HG03095 (cell line): ENCODE results near the gene ITGA1.
A peak's percentile ranks its signal among the peaks of the same experiment; 100 is the strongest.

ENCODE experiments used
- ATAC-seq: cut with Tn5 transposase; IDR thresholded peaks from one replicate; pipeline ENCODE4 v1.9.1; 2021; ENCODE audit warnings: moderate library complexity; ENCODE audit not compliant: unreplicated experiment

Gene ITGA1

DNA sequence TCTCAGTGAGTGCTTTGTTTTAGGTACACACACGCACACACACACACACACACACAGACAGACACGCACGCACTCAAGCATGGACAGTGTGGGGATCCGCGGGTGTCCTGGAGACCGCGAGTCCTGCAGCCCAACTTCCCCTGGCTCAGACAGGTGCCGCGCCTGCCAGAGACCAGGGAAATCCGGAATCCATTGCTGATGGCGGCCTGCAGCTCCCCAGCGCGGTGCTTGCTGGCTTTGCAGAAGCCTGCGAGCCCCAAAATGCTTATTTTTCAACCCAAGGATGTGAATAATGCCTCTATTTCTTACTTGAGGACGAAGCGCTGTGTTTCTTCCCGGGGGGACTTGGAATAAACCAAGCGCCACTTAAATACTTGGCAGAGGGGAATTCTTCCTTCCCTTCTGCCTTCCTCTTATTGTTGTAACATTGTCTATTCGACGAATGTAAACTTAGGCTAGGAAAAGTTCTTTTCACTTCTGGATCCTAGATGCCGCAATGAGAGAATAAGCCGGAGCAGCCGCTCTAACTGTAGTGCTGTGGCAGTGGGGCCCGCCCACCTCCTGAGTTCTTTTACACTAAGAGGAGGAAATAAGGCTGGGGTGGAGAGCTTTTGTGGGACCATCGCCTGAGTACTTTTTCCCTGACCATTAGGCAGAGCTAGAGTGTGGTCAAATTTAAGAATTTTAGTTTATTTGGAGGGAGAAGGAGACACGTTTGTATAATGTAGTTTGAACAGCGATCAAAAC, 202.2 kb downstream of the ITGA1 start:
- no peak for ATAC-seq

DNA sequence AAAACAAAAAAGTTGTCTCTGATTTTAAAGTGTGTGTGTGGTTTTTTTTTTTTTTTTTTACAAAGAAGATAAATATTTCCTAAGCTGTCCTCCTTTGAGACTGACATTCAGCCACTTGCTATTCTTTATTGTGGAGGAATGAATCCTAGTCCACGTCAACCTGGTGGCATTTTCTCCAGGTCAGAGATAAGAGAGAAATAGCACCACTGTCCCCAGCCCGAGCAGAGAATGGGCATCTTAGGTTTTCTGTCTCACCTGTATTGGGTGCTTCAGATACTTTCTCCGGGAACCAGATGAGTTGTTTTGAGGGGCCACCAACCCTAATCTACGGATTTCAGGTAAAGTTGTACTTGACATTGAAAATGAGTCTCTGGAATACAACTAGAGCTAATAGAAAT, 202.8 kb downstream of the ITGA1 start:
- ATAC-seq, result no peak

DNA sequence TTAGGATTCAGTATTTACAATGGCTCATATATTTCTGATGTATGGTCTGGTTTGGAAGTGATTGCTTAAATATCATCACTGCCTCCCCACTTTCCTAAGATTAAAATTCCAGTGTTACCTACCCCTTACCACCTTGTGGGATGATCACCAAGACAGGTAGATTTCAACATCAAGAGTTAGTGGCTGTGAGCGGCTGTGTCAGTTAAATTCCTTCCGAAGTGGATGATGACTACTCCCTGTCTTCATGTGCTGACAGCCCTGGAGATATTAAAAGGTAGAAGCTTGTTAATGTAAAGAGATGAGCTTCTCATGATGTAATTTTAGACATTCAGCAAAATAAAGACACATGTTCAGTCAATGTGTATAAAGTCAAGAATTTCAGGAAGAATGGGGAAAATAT, 205.7 kb downstream of the ITGA1 start:
- no peak for ATAC-seq

DNA sequence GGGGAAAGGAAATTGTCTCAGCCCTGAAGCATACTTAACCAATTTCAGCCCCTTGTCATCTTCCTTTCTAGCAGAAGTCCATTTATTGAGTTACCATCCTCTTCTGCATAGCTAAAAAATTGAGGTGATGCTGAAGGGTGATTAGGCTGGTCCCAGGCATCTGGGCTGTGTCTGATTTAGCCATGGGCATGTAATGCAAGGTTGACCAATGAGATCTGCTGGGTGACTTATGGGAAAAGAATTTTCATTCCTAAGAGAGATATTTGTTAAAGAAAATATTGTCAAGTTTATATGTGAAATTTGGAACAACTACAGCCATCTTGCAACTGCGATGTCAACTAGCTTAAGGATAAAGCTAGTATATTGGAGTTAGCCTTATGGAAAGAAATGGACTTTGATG, 206.6 kb downstream of the ITGA1 start:
- no peak for ATAC-seq

DNA sequence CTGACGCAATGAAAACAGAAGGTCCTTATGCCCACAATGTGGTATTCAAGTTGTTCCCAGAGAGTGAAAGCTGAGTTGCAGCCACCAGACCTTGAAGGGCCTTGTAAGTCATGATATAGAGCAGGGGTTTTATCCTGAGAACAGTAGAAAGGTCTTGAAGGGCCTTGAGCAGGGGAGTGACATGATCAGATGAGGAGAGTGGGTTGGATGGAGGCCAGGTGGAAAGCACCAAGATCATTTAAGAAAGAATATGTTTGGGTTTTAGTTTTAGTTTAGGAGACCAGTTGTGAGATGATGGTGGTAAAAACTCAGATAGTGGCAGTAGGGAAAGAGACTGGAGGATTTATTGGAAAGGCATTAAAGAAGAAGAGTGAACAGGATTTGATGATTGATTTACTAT, 207.4 kb downstream of the ITGA1 start:
- ATAC-seq, result no peak

DNA sequence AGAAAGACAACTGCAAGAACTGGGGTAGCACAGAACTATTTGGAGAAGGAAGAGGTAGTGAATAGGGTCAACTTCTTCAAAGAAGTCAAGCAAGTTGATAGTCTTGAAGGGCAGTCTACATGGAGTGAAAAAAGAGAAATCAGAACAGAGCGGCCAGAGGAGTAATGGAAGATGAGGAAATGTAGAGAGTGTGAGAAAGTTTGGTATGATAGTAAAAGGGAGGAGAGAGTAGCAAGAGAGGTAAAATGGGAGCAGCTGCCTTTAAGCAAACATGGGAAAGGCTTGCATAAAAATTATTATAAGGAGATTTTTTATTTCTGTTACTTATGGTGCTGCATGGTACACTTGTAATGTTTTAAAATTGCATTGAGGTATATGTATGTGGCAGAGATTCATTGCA, 208.2 kb downstream of the ITGA1 start:
- ATAC-seq, result no peak

DNA sequence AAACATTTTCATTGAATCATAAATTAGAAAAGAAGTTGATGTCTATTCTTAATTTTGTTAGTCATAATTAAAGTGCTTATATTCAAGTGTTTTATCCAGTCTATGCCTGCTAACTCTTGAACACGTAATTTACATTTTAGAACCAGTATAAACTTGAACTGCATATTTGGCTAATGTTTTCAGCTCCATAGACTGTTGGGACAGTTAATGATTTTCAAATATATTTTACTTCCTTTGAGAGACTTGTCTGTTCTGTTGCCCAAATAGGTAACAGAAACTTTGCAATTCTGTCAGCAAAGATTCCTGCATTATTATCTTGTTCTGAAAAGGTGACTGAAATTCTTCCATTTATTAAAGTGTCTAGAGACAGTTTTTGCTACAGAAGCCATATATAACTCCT, 209.3 kb downstream of the ITGA1 start:
- no peak for ATAC-seq

DNA sequence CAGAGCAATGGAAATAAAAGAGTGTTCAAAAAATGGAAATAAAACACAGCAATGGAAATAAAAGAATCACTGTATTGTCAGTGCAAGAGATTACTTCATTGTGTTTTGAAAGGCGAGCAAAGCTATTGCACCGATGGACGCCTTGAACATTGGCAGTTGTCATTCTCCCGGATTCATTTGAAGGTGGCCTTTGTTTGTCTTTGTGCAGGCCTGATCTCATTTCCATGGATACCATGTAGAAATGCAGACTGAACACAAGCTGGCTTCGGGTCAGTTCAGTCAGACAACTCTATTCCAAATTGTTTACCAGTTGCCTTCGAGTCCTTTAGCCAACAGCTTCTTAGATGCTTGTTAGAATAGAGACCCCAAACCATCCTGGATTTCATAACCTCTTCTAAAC, 209.7 kb downstream of the ITGA1 start:
- ATAC-seq, result no peak

DNA sequence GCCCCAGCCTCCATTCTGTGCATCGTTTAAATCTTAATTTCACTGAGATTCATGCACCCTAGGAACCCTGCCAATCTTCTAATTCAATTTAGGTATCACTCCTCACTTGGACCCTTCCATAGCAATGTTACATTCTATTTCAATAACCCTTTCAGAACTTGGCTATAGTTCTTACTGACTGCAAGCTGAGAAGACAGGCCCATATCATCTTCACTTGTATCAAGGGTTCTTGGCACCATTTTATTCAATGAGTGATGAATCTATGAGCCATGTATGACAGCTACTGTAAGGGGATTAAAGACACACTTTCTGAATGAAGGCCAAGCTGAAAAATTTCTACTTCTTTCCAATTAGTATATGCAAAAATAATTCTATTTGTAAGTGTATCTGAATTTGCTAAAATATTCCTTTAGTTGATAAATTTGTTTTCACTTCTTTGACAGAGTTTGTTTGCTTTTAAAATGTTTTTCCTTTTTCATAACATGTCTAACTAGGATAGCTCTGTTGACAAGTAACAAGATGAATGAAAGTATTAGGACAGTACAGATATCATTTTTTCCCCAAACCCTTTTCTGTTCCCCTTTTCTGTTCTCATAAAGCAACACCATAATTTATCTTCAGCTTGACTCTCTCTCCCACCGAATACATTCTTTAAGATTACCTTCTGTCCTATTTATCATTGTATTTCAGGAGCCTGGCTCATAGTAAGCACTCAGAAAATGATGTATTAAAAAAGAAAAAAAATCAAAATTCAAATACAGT, 211.0 kb downstream of the ITGA1 start:
- ATAC-seq, result no peak

DNA sequence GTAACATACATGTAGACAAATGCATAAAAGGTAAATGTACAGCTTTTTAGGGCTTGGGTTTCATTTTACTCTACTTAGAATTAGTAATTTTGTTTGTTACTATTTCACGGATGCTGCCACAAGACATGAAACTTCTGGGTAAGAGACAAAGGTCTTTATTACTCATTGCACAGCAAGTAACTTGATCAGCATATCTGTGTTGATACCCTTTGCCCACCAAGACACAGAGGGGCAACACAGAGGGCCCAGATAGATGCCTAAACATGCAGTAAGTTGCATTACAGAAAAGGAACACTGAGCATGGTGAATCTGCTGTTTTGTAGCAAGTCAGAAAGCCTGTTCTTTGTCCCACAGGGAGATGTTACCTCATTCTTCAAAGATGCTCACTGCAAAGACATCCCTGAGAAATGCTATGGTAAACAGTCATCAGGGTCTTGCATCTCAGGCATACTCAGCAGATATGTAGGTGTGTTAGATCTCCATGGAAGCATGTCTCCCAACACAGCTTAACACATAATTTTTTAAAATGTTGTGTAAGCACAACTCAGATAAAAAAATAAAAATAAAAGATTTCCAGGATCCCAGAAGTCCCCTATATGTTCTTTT, 211.7 kb downstream of the ITGA1 start:
- ATAC-seq, result no peak

DNA sequence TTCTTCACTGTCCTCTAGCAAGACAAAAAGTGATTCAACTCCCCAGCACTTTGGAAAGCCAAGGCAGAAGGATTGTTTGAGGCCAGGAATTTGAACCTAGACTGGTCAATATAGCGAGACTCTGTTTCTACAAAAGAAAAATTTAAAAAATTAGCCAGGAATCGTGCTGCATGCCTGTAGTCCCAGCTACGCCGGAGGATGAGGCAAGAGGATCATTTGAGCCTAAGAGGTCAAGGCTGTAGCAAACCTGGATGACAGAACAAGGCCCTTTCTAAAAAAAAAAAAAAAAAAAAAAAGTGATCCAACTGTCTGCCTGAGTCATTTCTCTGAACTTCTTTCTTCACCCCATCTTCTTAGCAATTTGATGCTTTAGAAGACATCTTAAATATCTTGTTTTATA, 213.8 kb downstream of the ITGA1 start:
- ATAC-seq, result no peak

DNA sequence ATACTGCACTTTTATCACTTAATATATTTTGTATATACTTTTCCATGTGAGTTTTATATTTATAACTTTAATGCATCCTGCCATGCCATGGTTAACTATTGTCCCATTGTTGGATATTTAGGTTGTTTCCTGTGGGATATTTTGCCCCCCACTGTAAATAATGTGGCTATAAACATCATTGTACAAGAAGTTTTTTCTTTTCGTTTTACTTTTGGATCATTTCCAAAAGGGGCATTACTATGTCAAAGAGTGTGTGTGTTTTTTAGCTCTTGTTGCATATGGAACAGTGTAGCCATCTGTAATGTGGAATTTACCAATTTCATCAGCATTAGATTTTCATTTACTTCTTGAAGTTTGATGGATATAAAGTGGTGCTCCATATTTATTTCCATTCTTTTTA, 214.8 kb downstream of the ITGA1 start:
- ATAC-seq, result no peak

DNA sequence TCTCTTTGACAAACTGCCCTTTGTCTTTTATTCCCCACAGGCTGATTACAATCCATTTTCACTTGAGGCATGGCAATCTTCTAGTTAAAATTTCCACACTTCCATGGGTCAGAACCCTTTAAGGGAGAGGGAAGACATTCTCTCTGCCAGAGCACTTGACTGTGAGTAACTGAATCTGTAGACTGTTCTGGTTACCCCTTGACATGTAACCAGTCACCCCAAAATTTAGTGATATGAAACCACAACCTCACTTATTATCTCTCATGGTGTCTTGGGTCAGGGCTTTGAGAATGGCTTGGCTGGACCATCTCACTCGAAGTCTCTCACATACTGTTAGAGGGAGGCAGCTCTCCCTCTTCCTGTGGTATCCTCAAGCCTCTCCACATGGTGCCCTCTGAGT, 215.4 kb downstream of the ITGA1 start:
- no peak for ATAC-seq

DNA sequence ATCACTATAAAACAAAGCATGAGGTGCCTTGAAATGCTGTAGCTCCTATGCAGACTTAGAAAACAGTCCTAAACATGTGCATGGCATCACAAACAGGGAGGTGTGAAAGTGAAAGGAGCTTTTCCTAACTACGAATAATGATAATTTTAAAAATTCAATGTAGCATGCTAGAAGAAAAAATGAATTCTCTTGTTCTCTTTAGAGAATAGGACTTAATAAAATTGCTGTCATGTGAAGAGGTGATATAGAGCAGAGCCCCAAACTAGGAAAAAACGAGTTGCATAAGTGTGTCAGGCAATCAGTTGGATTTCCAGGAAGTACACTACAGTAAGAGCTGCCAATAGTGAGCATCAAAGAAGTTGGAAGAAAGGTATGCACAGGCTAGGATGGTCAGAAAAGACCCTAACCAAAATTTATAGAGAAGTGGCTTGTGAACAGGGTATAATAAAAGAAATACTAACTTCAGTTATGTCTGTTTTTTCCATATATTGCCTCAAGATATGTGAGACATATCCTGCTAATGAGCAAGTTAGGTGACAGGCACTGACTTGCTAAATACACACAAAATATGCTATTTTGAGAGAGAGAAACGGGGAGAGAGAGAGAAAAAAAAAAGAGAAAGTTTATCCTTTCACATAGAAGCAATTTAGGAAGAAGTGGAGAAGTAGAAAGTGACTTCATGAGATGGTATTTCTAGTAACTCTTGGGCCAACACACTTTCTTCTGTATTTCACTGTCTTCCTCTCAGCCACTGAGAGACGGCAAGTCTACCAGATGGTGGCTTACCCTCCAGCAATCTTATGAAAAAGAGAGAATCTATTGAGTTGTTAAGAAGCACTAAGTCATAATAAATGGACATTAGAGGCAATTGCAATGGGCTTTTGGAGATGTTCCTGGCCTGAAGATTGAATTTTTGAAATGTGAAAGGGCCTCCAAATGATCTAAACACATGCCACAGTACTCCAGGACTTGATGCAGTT, 219.5 kb downstream of the ITGA1 start:
- no peak for ATAC-seq

DNA sequence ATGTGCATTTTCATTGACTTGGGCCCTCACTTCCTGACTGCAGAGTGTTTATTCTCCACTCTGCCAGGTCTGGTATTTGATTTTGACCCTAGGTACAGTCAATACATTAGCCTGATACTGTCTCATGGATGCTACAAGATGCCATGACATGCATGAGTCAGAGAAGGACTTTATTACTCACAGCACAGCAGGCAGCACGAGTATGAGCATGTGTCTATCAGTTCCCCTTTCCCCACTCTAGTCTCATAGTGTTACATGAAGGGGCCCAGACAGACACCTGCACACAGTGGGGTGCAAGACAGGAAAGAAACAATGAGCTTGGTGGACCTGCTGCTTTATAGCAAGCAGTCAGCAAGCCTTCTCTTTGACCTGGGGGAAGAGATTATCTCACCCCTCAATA, 221.0 kb downstream of the ITGA1 start:
- ATAC-seq, result peak; percentile 98
